Endothelial cell of umbilical vein (primary cell): Measurements from ENCODE around the gene REEP3.

Experiments
- EZH2 ChIP-seq: IDR thresholded peaks from 2 replicates; pipeline ENCODE4 v1.6.1; 2012; ENCODE audit warnings: borderline replicate concordance, low read depth, mild to moderate bottlenecking, moderate library complexity, low read length, inconsistent platforms; ENCODE audit not compliant: severe bottlenecking
- POLR2A ChIP-seq: IDR thresholded peaks from 2 replicates; pipeline ENCODE4 v1.6.1; 2012; ENCODE audit warnings: low read depth, mild to moderate bottlenecking, control low read depth, low read length
- TF ChIP-seq, protein P1 (sequence below), 2 donors: IDR thresholded peaks; 1 replicate in 1 of 2; 2 replicates in 1 of 2; pipeline ENCODE4 v1.5.1; 2011; ENCODE audit warnings: low read length in 2 of 2, mild to moderate bottlenecking in 2 of 2, moderate library complexity in 2 of 2, control low read depth in 1 of 2, inconsistent platforms in 1 of 2, low read depth in 1 of 2; ENCODE audit not compliant: insufficient read depth in 1 of 2; ENCODE audit errors: extremely low read depth in 1 of 2

DNA sequence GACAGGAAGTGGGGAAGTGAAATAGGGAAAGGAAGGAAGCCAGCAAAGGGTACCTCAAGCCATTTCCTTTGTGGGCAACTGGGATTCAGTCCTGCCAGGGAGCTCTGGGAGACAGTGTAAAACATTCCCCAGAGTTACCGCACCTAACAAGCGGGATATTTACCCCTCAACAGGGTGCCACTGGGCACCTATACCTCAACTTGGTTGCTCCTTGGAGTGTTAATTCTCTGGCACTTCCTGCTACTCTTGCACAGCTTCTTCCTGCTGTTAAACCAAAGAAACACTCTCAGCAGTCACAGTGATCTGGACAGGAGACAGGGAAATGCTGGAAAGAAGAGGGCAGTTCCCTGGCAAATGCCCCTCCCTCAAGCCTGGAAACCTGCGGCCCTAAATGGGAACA, 151.3 kb downstream of the REEP3 start:
- TF ChIP-seq EZH2 = no peak
- TF ChIP-seq, protein P1, sequence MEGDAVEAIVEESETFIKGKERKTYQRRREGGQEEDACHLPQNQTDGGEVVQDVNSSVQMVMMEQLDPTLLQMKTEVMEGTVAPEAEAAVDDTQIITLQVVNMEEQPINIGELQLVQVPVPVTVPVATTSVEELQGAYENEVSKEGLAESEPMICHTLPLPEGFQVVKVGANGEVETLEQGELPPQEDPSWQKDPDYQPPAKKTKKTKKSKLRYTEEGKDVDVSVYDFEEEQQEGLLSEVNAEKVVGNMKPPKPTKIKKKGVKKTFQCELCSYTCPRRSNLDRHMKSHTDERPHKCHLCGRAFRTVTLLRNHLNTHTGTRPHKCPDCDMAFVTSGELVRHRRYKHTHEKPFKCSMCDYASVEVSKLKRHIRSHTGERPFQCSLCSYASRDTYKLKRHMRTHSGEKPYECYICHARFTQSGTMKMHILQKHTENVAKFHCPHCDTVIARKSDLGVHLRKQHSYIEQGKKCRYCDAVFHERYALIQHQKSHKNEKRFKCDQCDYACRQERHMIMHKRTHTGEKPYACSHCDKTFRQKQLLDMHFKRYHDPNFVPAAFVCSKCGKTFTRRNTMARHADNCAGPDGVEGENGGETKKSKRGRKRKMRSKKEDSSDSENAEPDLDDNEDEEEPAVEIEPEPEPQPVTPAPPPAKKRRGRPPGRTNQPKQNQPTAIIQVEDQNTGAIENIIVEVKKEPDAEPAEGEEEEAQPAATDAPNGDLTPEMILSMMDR (IDR thresholded peaks at IDR 0.05; ENCODE audit: extremely low read depth in 1 of 2, insufficient read depth in 1 of 2, low read depth in 1 of 2, low read length in 2 of 2) = no peak
- TF ChIP-seq POLR2A = no peak
